Measurements from ENCODE around the gene CRCP.

Gene CRCP

GRCh38 chr7:66078067-66078466 lies 36.6 kb upstream of the CRCP start:
- no peak overlapping the region for H3K4me3 ChIP-seq (replicated peaks in 1 of 2; ENCODE audit: low read depth in 2 of 2, low read length in 2 of 2)
- TF ChIP-seq, protein P1, sequence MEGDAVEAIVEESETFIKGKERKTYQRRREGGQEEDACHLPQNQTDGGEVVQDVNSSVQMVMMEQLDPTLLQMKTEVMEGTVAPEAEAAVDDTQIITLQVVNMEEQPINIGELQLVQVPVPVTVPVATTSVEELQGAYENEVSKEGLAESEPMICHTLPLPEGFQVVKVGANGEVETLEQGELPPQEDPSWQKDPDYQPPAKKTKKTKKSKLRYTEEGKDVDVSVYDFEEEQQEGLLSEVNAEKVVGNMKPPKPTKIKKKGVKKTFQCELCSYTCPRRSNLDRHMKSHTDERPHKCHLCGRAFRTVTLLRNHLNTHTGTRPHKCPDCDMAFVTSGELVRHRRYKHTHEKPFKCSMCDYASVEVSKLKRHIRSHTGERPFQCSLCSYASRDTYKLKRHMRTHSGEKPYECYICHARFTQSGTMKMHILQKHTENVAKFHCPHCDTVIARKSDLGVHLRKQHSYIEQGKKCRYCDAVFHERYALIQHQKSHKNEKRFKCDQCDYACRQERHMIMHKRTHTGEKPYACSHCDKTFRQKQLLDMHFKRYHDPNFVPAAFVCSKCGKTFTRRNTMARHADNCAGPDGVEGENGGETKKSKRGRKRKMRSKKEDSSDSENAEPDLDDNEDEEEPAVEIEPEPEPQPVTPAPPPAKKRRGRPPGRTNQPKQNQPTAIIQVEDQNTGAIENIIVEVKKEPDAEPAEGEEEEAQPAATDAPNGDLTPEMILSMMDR (IDR thresholded peaks at IDR 0.05; ENCODE audit: low read depth, low read length): no peak
- no peak for DNase-seq (ENCODE audit: low read depth in 2 of 2)

- TF ChIP-seq, protein P1 (IDR thresholded peaks at IDR 0.05; ENCODE audit: low read depth, low read length): no peak
- no peak for DNase-seq (ENCODE audit: low read depth in 2 of 2)
- H3K4me3 ChIP-seq (replicated peaks in 1 of 2; ENCODE audit: low read depth in 2 of 2, low read length in 2 of 2): no peak overlapping the region
Observed at GRCh38 chr7:66082083-66082482, 32.6 kb upstream of the CRCP start.

- TF ChIP-seq, protein P1 (IDR thresholded peaks at IDR 0.05; ENCODE audit: low read depth, low read length): no peak
- no peak overlapping the region for H3K4me3 ChIP-seq (replicated peaks in 1 of 2; ENCODE audit: low read depth in 2 of 2, low read length in 2 of 2)
- DNase-seq (ENCODE audit: low read depth in 2 of 2): no peak
Observed at GRCh38 chr7:66082886-66083415, 31.7 kb upstream of the CRCP start.

- DNase-seq (ENCODE audit: low read depth in 2 of 2): no peak
- TF ChIP-seq, protein P1 (IDR thresholded peaks at IDR 0.05; ENCODE audit: low read depth, low read length): peak; percentile 12
Observed at GRCh38 chr7:66083677-66084076, 31.0 kb upstream of the CRCP start.

GRCh38 chr7:66088861-66089838 lies 25.5 kb upstream of the CRCP start:
- TF ChIP-seq, protein P1 (IDR thresholded peaks at IDR 0.05; ENCODE audit: low read depth, low read length): no peak
- DNase-seq (ENCODE audit: low read depth in 2 of 2): no peak
- no peak overlapping the region for H3K4me3 ChIP-seq (replicated peaks in 1 of 2; ENCODE audit: low read depth in 2 of 2, low read length in 2 of 2)

More at GRCh38 chr7:66083677-66084076, 31.0 kb upstream of the CRCP start:
- no peak overlapping the region for H3K4me3 ChIP-seq (replicated peaks in 1 of 2; ENCODE audit: low read depth in 2 of 2, low read length in 2 of 2)

DNA sequence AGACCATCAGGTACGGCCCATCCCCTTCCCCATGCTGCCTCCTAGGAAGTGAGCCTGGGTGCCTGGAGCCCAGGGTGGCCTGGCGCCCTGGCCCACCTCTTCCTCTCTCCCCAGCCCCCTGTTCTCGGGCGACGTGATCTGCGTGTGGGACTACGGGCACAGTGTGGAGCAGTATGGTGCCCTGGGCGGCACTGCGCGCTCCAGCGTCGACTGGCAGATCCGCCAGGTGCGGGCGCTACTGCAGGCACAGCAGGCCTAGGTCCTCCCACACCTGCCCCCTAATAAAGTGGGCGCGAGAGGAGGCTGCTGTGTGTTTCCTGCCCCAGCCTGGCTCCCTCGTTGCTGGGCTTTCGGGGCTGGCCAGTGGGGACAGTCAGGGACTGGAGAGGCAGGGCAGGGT lies 22.0 kb upstream of the CRCP start:
- TF ChIP-seq, protein P1 (IDR thresholded peaks at IDR 0.05; ENCODE audit: low read depth, low read length): no peak
- no peak for DNase-seq (ENCODE audit: low read depth in 2 of 2)
- no peak overlapping the region for H3K4me3 ChIP-seq (replicated peaks in 1 of 2; ENCODE audit: low read depth in 2 of 2, low read length in 2 of 2)

Measured in cardiac fibroblast (primary cell).